Measurements from ENCODE around the gene NOS1AP.
A peak's percentile ranks its signal among the peaks of the same experiment; 100 is the strongest.

Gene NOS1AP

DNA sequence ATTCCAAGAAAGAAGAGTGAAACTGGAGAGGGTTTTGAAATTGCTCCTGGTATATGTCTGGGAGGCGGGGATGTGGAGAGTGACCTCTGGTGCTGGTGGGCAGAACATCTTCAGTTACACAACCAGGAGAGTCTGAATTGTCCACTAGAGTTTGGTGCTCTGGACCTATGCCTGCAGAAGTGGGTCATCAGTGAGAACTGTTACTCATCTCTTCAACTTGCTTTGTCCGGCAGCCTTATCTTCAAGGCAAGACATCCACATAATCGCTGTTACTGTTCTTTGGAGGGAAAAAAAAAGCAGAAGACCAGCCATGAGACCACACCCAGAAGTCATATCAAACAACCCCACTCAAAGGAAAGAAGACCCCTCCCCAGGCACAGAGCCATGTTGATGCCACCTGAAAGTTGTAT lies 327.6 kb downstream of the NOS1AP start:
- TF ChIP-seq ZFX (IDR thresholded peaks at IDR 0.05), result no peak
- TF ChIP-seq, protein P1, sequence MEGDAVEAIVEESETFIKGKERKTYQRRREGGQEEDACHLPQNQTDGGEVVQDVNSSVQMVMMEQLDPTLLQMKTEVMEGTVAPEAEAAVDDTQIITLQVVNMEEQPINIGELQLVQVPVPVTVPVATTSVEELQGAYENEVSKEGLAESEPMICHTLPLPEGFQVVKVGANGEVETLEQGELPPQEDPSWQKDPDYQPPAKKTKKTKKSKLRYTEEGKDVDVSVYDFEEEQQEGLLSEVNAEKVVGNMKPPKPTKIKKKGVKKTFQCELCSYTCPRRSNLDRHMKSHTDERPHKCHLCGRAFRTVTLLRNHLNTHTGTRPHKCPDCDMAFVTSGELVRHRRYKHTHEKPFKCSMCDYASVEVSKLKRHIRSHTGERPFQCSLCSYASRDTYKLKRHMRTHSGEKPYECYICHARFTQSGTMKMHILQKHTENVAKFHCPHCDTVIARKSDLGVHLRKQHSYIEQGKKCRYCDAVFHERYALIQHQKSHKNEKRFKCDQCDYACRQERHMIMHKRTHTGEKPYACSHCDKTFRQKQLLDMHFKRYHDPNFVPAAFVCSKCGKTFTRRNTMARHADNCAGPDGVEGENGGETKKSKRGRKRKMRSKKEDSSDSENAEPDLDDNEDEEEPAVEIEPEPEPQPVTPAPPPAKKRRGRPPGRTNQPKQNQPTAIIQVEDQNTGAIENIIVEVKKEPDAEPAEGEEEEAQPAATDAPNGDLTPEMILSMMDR (conservative IDR thresholded peaks at IDR 0.05), result peak; percentile 14
- H3K27ac ChIP-seq, result no peak overlapping the region; the same call in 1 of the 2 replicates

DNA sequence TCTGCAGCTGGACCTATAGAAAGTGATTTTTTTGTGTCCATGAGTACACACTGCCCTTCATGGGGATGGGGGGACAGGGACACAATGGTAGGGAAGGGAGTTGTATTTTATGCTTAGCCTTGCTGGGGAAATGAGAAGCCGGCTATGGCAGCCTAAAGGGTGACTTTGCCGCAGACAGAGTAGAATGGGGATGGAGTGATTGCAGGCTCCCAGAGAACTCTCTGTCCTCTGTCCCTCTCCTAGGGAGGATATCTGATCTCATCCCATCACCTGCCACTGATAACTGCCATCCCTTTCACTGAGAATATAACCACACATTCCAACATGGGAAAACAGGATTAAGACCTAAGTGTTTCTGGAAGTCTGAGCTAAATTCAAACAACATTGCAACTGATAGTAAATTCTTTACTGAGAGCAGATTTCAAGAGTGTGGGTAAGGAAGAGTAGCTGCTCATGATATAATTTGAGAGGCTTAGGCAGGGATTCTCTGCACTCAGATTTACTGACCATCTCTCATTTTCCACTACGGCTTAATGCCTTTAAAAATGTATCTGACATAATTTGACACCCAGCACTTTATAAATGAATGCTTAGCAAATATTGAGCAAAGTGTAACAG lies 328.6 kb downstream of the NOS1AP start:
- TF ChIP-seq ZFX (IDR thresholded peaks at IDR 0.05), result no peak
- TF ChIP-seq, protein P1 (conservative IDR thresholded peaks at IDR 0.05), result no peak
- H3K27ac ChIP-seq, result no peak overlapping the region; the same call in 1 of the 2 replicates

- no peak overlapping the region for H3K27ac ChIP-seq
- TF ChIP-seq, protein P1 (conservative IDR thresholded peaks at IDR 0.05), result no peak
- TF ChIP-seq ZFX (IDR thresholded peaks at IDR 0.05), result no peak
These were observed 329.6 kb downstream of the NOS1AP start for GRCh38 chr1:162398999-162399580.

- TF ChIP-seq ZFX (IDR thresholded peaks at IDR 0.05), result no peak
- TF ChIP-seq, protein P1 (conservative IDR thresholded peaks at IDR 0.05), result no peak
- no peak overlapping the region for H3K27ac ChIP-seq
These were observed 331.4 kb downstream of the NOS1AP start for GRCh38 chr1:162400790-162401355.

GRCh38 chr1:162404550-162405160 lies 335.2 kb downstream of the NOS1AP start:
- TF ChIP-seq ZFX (IDR thresholded peaks at IDR 0.05), result no peak
- TF ChIP-seq, protein P1 (conservative IDR thresholded peaks at IDR 0.05), result no peak
- no peak overlapping the region for H3K27ac ChIP-seq

DNA sequence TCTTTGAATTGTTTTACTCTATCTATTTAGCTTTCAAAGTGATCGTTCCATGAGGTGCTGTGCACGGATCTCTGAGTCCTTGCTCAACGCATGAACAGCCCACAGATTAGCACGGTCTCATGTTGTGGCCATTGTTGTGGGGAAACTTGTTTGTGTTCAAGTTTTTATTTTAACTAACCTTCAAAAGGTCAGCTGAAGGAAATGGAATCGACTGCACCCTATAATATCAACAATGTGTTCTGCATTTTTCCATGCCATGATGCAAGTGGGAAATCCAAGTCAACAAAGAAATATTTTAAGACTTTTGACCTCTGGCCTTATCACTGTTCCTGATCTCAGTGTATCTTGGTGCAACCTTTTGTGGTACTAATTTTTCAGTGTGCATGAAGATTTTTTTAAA lies 336.3 kb downstream of the NOS1AP start:
- no peak overlapping the region for H3K27ac ChIP-seq
- no peak for TF ChIP-seq ZFX (IDR thresholded peaks at IDR 0.05)
- TF ChIP-seq, protein P1 (conservative IDR thresholded peaks at IDR 0.05), result no peak

- TF ChIP-seq, protein P1 (conservative IDR thresholded peaks at IDR 0.05), result no peak
- TF ChIP-seq ZFX (IDR thresholded peaks at IDR 0.05), result no peak
- H3K27ac ChIP-seq, result no peak overlapping the region
These were observed 337.3 kb downstream of the NOS1AP start for GRCh38 chr1:162406811-162407210.

All from C4-2B (cell line).